ENCODE data around the gene FRMD5. TPM values are rescaled to one million over a fixed set of nuclear protein-coding genes. Genes with fewer than 3 reads are reported as not detected.

The FRMD5 gene
- total RNA-seq, 1 donor from 2014 or later, result not detected

GRCh38 chr15:44186705-44187104 lies 8.4 kb downstream of the FRMD5 start:
- H3K4me3 ChIP-seq, result no peak overlapping the region
- TF ChIP-seq CTCF (IDR thresholded peaks at IDR 0.05), result no peak
- H3K27ac ChIP-seq, result no peak overlapping the region
- H3K27me3 ChIP-seq, result no peaks in the 10 kb centered on the region
- no peak for DNase-seq (ENCODE audit: low spot score in 2 of 2)
- intact Hi-C loops (cut with DNase I), result no loop called here
- no peaks in the 10 kb centered on the region for H3K36me3 ChIP-seq
- no peaks in the 10 kb centered on the region for H3K4me1 ChIP-seq
- no peaks in the 10 kb centered on the region for H3K9me3 ChIP-seq

GRCh38 chr15:44183363-44183762 lies 11.7 kb downstream of the FRMD5 start:
- DNase-seq (ENCODE audit: low spot score in 2 of 2), result no peak
- Histone ChIP-seq H3K27me3 (no peaks in the 10 kb centered on the region), H3K36me3 (no peaks in the 10 kb centered on the region), H3K4me3 (no peak overlapping the region), H3K27ac (no peak overlapping the region), H3K9me3 (no peaks in the 10 kb centered on the region), H3K4me1 (no peaks in the 10 kb centered on the region)
- TF ChIP-seq CTCF (IDR thresholded peaks at IDR 0.05), result no peak
- intact Hi-C loops (cut with DNase I), result no loop called here

- no peak overlapping the region for H3K4me3 ChIP-seq
- no peaks in the 10 kb centered on the region for H3K27me3 ChIP-seq
- H3K9me3 ChIP-seq, result no peaks in the 10 kb centered on the region
- no peak for DNase-seq (ENCODE audit: low spot score in 2 of 2)
- H3K4me1 ChIP-seq, result no peaks in the 10 kb centered on the region
- no peaks in the 10 kb centered on the region for H3K36me3 ChIP-seq
- H3K27ac ChIP-seq, result no peak overlapping the region
- no peak for TF ChIP-seq CTCF (IDR thresholded peaks at IDR 0.05)
- intact Hi-C loops (cut with DNase I), result no loop called here
These were observed 13.7 kb downstream of the FRMD5 start for GRCh38 chr15:44181410-44181809.

GRCh38 chr15:44177139-44177538 lies 17.9 kb downstream of the FRMD5 start:
- Histone ChIP-seq H3K4me3 (no peak overlapping the region), H3K27ac (no peak overlapping the region), H3K4me1 (no peaks in the 10 kb centered on the region), H3K27me3 (no peaks in the 10 kb centered on the region), H3K9me3 (no peaks in the 10 kb centered on the region), H3K36me3 (no peaks in the 10 kb centered on the region)
- intact Hi-C loops (cut with DNase I), result no loop called here
- TF ChIP-seq CTCF (IDR thresholded peaks at IDR 0.05), result no peak
- no peak for DNase-seq (ENCODE audit: low spot score in 2 of 2)

- no peak for DNase-seq (ENCODE audit: low spot score in 2 of 2)
- Histone ChIP-seq H3K9me3 (no peaks in the 10 kb centered on the region), H3K4me1 (no peaks in the 10 kb centered on the region), H3K27ac (no peak overlapping the region), H3K36me3 (no peaks in the 10 kb centered on the region), H3K27me3 (no peaks in the 10 kb centered on the region), H3K4me3 (no peak overlapping the region)
- TF ChIP-seq CTCF (IDR thresholded peaks at IDR 0.05), result no peak
- intact Hi-C loops (cut with DNase I), result no loop called here
These were observed 21.3 kb downstream of the FRMD5 start for GRCh38 chr15:44173813-44174212.

- TF ChIP-seq CTCF (IDR thresholded peaks at IDR 0.05), result no peak
- Histone ChIP-seq H3K9me3 (no peaks in the 10 kb centered on the region), H3K36me3 (no peaks in the 10 kb centered on the region), H3K27me3 (no peaks in the 10 kb centered on the region), H3K27ac (no peak overlapping the region), H3K4me3 (no peak overlapping the region), H3K4me1 (no peaks in the 10 kb centered on the region)
- intact Hi-C loops (cut with DNase I), result loop anchor here (10.0 kb wide), 1 partner anchor 81 kb away; no protein-coding TSS in a partner anchor
- no peak for DNase-seq (ENCODE audit: low spot score in 2 of 2)
These were observed 31.7 kb downstream of the FRMD5 start for GRCh38 chr15:44163370-44163769.

Data from ascending aorta (tissue), 2 donors.